Adrenal gland (tissue), 12 donors: ENCODE data around the gene ENPP6. TPM values are rescaled to one million over a fixed set of nuclear protein-coding genes. Genes with fewer than 3 reads are reported as not detected.

Source experiments
- DNase-seq, 7 donors: peaks; one replicate each; pipeline ENCODE4 v3.0.0-alpha.2; 2019 to 2020
- H3K27ac ChIP-seq, 5 donors: fragments of 200-600 bp; sonication (generic) in 4 of 5; 1 replicate in 3 of 5; 2 replicates in 2 of 5; pipeline versions ENCODE4 v1.5.1 to v1.8.0; 2016 to 2020; ENCODE audit warnings: mild to moderate bottlenecking in 1 of 5
- H3K27me3 ChIP-seq: fragments of 200-600 bp; 2 replicates; pipeline ENCODE4 v1.8.0; 2021
- H3K36me3 ChIP-seq, 2 donors: fragments of 200-600 bp; replicated peaks in 1 of 2; 1 replicate in 1 of 2; 2 replicates in 1 of 2; pipeline versions ENCODE4 v1.5.1 to v1.8.0; 2018 to 2022
- H3K4me1 ChIP-seq, 2 donors: fragments of 200-600 bp; replicated peaks in 1 of 2; 1 replicate in 1 of 2; 2 replicates in 1 of 2; pipeline versions ENCODE4 v1.5.1 to v1.8.0; 2018 to 2021
- H3K4me3 ChIP-seq, 4 donors: fragments of 200-600 bp; sonication (generic) in 3 of 4; one replicate each; pipeline ENCODE4 v1.5.1; 2016 to 2018
- H3K9me3 ChIP-seq, 3 donors: fragments of 200-600 bp; sonication (generic) in 1 of 3; replicated peaks in 1 of 3; 1 replicate in 2 of 3; 2 replicates in 1 of 3; pipeline versions ENCODE4 v1.5.1 to v1.8.0; 2016 to 2021
- CTCF ChIP-seq, 6 experiments: fragments of 450-650 bp in 4 of 6; fragments of 200-600 bp in 2 of 6; sonication (generic) in 1 of 6; IDR thresholded peaks; 1 replicate in 5 of 6; 2 replicates in 1 of 6; pipeline versions ENCODE4 v1.5.1 to v1.8.0; 2016 to 2021; ENCODE audit warnings: antibody characterized with exemption in 6 of 6, mild to moderate bottlenecking in 2 of 6, moderate library complexity in 1 of 6
- POLR2A ChIP-seq, 2 donors: fragments of 450-650 bp; IDR thresholded peaks; one replicate each; pipeline ENCODE4 v1.6.1; 2017; ENCODE audit warnings: antibody characterized with exemption in 2 of 2, mild to moderate bottlenecking in 2 of 2, moderate library complexity in 1 of 2
- WGBS, 4 donors: extraction: QIAGEN DNeasy Blood & Tissue Kit in 2 of 4; methylation state at CpG; one replicate each; pipeline versions ENCODE4 v1.1.5 to v1.1.7; 2013 to 2017; 5-methylcytosine and 5-hydroxymethylcytosine counted together
- intact Hi-C, 2 donors: fragments of 100-400 bp; cut with DNase I; formaldehyde crosslinking; loops; one replicate each; pipeline versions ENCODE4 v1.14.1 to v1.15.0; 2022 to 2023
- polyA plus RNA-seq, 3 donors: library from polyadenylated mRNA; stranded (reverse); fragments of 200-250 nt in 2 of 3; fragments of 350-450 nt in 1 of 3; fragmentation: Illumina TruSeq in 1 of 3; extraction: RNeasy Lipid Tissue Mini Kit (QIAGEN cat#74804) in 1 of 3; gene quantifications; one replicate each; pipeline ENCODE4 v1.2.3, GENCODE V29; 2013 to 2014
- total RNA-seq, 9 donors: library from RNA; depleted of rRNA in 4 of 9; stranded (reverse); fragments of >200 nt in 4 of 9; fragments of 120-200 nt in 1 of 9; fragmentation: NEBNext Ultra II Directional in 1 of 9; extraction: Animal tissue kit (Norgen Biotek cat#: 25700) in 1 of 9; gene quantifications; one replicate each; pipeline versions ENCODE4 v1.1.0 to v1.2.4, GENCODE V29; 2013 to 2023
- donor health status: healthy with polysubstance abuse.
- donor health status: Bipolar disorder and iron deficiency.
- donor health status: DM: yes; HTN: yes; CAD: no.
- donor health status: DM: no; HTN: no; CAD: no.
- donor health status: DM: no; HTN: no; CAD: no.
- donor health status: DM: yes; HTN: yes; CAD: no.

Gene ENPP6
- total and polyA plus RNA-seq, 12 donors, result 0.18 to 11.3 (median 0.46) TPM; not detected in 1

DNA sequence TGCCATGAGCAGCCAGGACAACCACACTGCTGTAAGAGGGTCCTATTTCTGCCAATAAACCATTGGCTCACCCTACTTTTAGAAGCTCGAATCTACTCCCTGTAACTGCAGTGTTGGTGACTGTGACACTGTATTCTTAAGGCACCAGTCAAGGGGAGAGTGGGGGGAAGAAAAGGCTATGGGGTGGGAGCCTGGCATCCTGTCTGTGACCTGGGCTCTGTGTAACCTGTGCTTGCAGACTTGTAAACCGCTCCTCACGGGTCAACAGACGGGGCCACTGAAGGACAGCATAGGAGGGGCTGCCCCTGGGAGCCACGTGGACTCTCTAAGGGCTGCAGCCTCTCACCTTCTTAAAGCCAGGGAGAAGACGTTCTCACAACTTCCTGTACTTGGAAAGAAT is 42.2 kb upstream of the ENPP6 start:
- DNase-seq, result no peak
- no peak overlapping the region for H3K4me3 ChIP-seq
- 38 to 58% (median 55%) methylated on average over 6 of the region's 6 CpGs for WGBS, 4 donors
- no peaks in the 10 kb centered on the region for H3K27me3 ChIP-seq
- TF ChIP-seq POLR2A (IDR thresholded peaks at IDR 0.05) (no peak), CTCF (IDR thresholded peaks at IDR 0.05) (no peak)
- no peak overlapping the region for H3K27ac ChIP-seq
- intact Hi-C loops, result loop anchor here in 1 of 2 donors (5.0 kb wide), 1 partner anchor 282 kb away; no protein-coding TSS in a partner anchor
- H3K4me1 ChIP-seq, result no peaks in the 10 kb centered on the region
- no peaks in the 10 kb centered on the region for H3K36me3 ChIP-seq
- H3K9me3 ChIP-seq, result no peaks in the 10 kb centered on the region

DNA sequence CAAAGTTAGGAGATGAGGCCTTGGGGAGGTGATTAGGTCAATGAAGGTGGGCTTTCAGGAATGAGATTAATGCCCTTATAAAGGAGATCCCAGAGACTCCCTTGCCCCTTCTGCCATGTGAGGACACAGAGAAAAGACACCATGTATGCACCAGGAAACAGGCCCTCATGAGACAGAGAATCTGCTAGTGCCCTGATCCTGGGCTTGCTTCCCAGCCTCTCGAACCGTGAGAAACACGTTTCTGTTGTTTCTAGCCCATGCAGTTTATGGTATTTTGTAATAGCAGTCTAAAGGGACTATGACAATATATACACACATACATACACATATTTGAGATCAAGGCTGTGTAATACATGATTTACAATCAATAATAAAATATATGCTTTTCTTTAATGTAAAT is 41.4 kb upstream of the ENPP6 start:
- Histone ChIP-seq H3K27me3 (no peaks in the 10 kb centered on the region), H3K4me3 (no peak overlapping the region), H3K27ac (no peak overlapping the region), H3K9me3 (no peaks in the 10 kb centered on the region), H3K4me1 (no peaks in the 10 kb centered on the region), H3K36me3 (no peaks in the 10 kb centered on the region)
- no peak for DNase-seq
- TF ChIP-seq POLR2A (IDR thresholded peaks at IDR 0.05), result no peak
- TF ChIP-seq CTCF (IDR thresholded peaks at IDR 0.05), result no peak
- WGBS, 4 donors, result 82 to 91% (median 88%) methylated on average over 3 of the region's 3 CpGs
- intact Hi-C loops, result loop anchor here in 1 of 2 donors (5.0 kb wide), 1 partner anchor 283 kb away; no protein-coding TSS in a partner anchor

GRCh38 chr4:184255871-184256642 is 38.4 kb upstream of the ENPP6 start:
- H3K9me3 ChIP-seq, result no peaks in the 10 kb centered on the region
- WGBS, 4 donors, result 89 to 91% (median 90%) methylated on average over 21 to 22 of the region's 22 CpGs
- H3K4me1 ChIP-seq, result no peaks in the 10 kb centered on the region
- no peaks in the 10 kb centered on the region for H3K27me3 ChIP-seq
- intact Hi-C loops, result loop anchor here in 1 of 2 donors (5.0 kb wide), 1 partner anchor 286 kb away; no protein-coding TSS in a partner anchor
- H3K4me3 ChIP-seq, result no peak overlapping the region
- TF ChIP-seq POLR2A (IDR thresholded peaks at IDR 0.05) (no peak), CTCF (IDR thresholded peaks at IDR 0.05) (no peak)
- DNase-seq, result no peak
- H3K27ac ChIP-seq, result no peak overlapping the region
- H3K36me3 ChIP-seq, result no peaks in the 10 kb centered on the region

GRCh38 chr4:184255361-184255760 is 37.7 kb upstream of the ENPP6 start:
- TF ChIP-seq POLR2A (IDR thresholded peaks at IDR 0.05) (no peak), CTCF (IDR thresholded peaks at IDR 0.05) (no peak)
- intact Hi-C loops, result loop anchor here in 1 of 2 donors (5.0 kb wide), 1 partner anchor 287 kb away; no protein-coding TSS in a partner anchor
- Histone ChIP-seq H3K4me1 (no peaks in the 10 kb centered on the region), H3K27me3 (no peaks in the 10 kb centered on the region), H3K36me3 (no peaks in the 10 kb centered on the region), H3K4me3 (no peak overlapping the region), H3K27ac (no peak overlapping the region), H3K9me3 (no peaks in the 10 kb centered on the region)
- DNase-seq, result no peak
- WGBS, 4 donors, result 55 to 90% (median 73%) methylated on average over 2 to 4 of the region's 4 CpGs
